Inflammatory macrophage treated with lipopolysaccharide for 4 hours (primary cell): ENCODE results near the gene SH3TC1.

Experiments
- DNase-seq: peaks from one replicate; pipeline ENCODE4 v3.0.0-alpha.2; 2020

SH3TC1 gene

DNA sequence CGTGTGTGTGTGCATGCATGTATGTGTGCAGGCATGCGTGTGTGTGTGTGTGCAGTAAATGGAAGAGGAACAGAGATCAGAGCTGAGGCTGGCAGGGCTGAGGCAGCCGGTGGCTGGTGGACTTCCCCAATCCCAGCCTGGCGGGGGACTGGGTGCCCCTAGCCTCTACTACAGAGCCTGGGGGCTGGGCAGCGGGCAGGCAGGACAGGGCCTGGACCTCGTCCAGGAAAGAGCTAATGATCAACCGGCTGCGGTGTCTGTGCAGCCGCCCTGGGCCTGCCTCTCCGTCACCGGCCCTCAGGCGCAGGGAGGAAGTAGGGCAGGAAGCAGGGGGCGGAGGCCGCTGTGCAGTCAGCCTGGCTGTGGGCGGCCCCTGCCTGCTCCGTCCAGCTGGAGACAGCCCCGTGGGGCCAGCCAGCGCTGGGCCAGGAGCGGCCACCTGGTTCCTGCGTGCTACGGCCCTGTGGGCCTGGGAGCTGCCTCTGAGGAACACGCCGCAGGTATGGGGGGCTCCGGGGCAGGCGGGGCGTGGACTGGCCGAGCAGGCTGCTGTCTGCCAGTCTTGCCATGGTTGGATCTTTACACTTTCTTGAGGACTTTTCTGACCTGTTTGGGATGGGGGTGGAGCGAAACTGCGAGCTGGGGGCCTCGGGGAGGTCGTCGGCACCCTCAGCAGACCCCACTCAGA is at the start of gene SH3TC1:
TSS of gene SH3TC1 (plus strand) at position 385 of the 688 bp plus-strand sequence. CDS start 5,905 bp downstream, outside the sequence.
- peak; percentile 94 for DNase-seq

DNA sequence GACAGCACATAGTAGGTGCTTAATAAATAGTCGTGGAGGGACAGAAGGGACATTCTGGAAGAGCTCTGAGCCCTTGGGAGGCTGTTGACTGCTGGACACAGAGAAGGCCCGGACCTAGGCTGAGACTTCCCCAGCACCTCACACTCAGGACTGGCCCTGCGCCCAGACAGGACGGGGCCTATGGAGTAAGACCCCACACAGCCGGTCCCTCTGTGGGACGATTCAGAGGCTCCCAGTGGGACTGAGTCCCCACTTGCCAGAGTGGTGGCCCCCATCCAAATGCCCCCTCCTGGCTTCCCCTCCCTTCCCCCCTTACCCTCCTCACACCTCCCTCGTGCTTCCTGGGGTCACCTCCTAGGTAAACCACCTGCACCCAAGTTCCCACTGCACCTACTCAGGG is 49.4 kb upstream of the SH3TC1 start:
- no peak for DNase-seq

DNA sequence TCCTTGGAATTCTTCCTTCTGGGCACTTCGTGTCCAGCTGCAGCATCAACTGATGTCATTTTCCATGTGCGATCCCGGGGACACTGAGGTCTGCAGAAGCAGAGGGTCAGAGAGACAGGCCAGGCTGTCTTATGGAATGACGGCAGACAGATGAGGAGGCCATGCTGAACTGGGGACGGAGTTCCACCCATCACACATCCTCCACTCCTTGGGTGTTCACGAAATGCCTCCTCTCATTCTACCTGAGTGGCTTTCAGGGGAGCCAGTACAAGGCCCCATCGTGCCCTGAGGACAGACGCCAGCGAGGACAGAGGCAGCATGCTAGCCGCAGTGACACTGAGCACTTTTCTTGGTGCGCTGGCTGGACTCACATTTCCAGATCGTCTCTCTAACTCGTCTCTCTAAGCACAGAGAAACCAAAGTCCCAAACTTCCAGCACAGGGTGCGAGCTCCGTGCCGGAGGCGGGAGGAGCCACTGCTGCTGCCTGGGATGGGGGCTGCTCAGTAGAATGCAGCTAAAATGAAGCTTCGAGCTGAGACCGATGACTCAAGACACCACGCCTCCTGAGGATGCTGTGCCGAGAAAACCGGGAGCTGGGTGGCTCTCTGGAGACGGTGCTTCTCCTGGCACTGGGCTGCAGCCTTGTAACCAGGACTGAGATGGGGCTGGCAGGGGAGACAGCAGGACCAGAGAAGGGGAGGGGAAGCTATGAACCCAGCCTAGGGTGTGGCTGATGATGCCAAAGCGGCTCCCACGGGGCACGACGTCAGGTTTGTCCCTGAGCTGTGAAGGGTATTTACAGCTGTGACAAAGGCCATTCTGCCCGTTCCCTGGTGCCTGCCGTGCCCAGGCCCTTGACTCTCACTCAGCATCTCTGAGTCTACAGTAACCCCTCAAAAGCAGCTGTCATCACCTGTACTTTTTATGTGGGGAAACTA is 48.7 kb upstream of the SH3TC1 start:
- no peak for DNase-seq

DNA sequence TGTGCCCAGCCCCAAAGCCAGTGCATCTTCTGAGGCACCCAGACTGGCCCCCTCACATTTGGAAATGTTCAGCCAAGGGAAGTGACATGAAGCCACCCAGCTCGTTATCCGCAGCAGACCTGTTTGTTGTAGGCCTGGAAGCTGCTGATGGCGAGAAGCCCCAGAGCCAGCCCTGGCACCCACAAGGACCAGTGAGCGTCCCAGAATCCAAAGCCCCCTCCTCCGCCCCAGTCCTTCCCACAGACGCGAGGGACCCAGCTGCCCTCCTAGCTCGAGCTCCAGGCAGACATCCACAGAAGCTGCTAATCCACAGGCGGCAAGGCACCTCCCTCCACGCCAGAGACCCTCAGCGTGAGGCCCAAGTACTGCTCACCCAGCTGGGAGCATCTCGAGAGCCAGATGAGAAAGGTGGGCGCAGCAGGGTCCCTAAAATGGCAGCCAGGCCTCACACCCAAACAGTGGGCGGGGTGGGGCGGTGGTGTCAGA is 47.9 kb upstream of the SH3TC1 start:
- DNase-seq: no peak

DNA sequence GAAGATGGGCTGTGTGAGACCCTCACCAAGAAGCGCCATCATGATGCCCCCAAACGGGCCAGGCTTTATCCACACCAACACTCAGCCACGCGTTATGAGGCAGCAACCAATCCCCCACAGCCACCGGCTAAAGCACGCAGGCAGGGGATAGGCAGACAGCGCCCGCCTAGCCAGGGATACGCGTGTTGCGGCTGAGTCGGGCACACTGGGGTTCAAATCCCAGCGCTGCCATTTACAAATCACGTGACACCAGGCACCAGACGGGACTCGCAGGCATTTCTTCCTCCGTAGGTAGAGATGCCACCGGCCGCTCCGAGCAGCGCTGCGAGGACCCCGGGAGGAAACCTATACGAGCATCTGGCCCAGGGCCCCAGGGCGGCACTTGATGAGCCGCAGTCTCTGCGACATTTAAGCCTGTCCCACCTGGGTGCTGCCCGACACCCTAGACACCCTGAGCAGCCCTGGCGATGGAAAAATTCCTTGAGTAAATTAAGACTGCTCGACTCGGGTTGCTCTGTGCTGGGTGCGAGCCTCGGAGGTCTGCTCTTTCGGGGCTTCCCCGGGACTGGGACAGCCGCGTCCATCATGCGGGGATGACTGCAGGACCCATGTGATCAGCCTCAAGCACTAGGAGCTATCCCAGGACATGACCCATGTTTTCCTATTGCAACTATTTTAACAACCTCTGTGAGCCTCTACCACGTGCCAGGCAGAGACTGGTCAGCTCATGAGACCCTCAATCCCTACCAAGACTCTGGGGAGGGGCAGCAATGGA is 46.8 kb upstream of the SH3TC1 start:
- DNase-seq: no peak

DNA sequence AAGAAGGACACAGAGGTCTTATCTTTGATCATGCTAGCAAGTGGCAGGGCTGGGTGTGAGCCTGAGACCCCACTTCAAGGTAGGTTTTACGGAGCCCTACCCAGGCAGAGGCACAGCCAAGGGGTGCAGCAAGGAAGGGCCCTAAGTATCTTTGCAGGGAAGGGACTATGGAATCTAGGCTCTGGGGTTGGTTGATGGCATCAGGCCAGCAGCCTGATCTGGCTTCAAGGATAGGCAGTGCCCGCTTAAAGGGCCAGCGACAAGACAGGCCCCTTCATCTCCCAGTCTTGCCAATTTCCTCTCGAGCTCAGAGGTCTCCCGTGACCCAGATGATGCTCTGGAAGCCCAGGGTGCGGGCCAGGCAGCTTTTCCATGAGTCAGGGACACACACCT is 46.2 kb upstream of the SH3TC1 start:
- DNase-seq: no peak

DNA sequence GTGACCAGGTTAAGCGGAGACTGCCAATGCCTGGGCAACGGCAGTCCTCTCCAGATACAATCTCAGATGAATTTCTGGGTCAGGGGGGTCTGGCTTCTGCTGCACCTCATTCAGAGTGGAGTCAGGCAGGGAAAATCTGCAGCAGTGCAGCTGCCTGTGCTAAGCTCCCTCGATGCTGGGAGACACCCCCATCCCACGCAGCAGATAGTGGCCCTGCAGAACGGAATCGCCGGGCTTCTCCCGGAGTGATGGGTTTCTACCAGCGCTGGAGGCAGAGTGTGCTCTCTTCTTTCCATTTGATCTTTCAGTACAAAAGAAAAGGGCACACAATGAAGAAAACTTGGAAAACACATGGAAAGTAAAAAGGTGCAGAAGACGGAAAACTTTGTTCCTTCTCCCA is 45.6 kb upstream of the SH3TC1 start:
- no peak for DNase-seq

DNA sequence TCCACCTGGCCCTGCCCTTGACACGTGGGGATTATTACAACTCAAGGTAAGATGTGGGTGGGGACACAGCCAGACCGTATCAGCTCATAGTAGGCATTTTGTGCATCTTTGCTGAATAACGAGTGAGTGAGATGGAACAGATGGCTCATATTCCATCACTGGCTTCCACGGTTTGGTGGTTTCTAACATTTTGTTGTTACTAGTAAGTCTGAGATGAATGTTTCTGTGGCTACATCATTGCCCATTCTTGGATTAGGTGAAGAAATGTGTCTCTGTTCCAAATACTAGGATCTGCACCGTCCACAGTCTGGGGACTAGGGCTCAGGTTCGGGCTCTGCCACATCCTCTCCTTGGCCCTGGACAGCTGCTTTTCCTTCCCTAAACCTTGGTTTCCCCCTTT is 44.0 kb upstream of the SH3TC1 start:
- DNase-seq: no peak

DNA sequence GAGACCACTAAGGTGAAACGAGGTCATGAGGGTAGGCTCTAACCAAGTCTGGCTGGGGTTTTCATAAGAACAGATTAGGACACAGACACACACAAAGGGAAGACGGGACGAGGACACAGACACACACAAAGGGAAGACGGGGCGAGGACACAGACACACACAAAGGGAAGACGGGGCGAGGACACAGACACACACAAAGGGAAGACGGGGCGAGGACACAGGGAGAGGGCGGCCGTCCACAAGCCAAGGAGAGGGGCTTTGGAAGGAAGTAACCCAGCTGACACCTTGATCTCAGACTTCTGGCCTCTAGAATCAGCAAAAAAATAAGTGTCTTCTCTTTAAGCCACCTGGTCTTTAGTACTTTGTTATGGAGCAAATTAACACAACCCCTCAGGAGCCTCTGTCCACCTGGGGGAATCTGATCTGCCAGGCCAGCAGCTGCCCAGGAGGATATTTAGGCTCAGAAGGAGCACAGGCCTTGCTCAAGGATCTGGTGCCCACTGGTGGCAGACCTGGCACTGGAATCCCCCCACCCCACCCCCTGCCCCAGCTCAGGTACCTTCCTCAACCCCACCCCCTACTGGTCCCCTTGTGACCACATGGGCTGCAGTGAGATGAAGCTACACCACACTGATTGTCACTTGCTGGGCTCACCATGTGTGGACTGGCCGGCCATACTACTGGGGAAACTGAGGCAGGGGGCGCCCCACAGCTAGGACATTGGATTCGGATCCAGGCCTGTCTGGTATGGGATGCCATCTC is 43.2 kb upstream of the SH3TC1 start:
- DNase-seq: no peak

DNA sequence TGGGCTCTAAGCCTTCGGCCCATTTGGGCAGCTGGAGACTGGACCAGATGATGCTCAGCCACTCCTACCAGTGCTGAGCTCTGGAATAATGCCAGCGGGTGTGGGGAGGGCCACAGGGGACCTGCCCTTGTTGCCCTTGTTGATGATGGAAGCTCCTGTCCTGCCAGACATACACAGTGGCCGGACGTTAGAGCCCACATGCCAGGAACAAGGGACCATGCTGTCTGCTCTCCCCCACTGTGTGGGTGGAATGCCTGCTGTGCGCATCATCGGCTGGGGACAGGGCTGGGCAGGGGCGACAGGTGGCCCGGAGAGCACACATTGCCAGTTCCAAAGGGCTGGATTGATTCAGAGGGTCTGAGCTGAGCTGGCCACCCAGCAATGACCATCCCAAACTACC is 42.5 kb upstream of the SH3TC1 start:
- no peak for DNase-seq

DNA sequence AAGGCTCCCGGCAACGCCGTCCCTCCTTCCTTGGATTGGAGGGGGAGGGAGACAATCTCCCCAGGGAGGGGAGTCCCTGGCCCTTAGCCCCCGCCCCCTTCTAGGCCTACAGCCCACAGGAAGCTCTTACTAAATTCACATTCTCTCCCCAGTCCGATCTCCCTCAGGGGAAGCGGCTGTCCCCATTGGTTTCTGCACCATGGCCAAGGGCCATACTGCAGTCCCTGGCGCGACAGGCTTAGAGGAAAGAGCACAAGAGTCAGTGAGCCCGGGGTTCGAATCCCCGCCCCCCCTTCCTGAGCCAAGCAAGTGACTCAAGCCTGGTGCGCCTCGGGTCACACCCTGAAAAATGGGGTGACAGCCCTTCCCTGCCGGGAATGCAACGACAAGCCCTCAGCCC is 41.6 kb upstream of the SH3TC1 start:
- no peak for DNase-seq

DNA sequence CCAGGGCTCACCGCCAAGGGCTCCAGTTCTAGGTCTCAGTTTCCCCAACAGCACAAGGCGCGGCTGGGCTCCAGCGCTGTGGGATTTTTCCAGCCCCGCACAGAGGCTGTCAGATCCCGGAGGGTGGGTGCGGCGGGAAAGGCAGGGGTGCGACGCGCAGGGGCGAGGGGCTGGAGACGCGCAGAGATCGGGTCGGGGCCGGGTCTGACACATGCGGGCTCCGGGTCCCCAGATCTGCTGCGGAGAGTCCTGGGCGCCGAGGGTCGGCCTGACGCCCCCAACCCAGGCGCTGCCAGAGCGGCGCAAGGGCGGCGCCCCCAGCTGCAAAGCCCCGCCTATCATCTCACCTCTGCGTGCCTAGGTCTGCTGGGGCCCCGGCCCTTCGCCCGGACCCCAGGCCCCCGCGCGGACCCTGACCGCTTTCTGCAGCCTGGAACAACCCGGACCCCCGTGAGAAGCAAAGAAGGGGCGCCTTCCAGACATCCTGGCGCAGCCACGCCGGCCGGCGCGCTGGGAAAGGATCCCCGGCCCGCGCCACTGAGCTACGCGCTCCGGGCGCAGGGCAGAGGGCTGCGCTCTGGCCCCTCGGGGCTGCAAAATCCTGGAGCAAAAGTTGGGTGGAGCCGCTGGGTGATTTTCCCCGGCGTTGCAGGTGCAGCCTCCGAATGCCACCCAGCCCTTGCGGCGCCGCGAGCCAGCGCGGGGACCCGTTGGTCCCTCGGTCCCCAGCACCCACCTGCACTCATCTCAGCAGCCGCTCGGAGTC is 41.0 kb upstream of the SH3TC1 start:
- DNase-seq: no peak

DNA sequence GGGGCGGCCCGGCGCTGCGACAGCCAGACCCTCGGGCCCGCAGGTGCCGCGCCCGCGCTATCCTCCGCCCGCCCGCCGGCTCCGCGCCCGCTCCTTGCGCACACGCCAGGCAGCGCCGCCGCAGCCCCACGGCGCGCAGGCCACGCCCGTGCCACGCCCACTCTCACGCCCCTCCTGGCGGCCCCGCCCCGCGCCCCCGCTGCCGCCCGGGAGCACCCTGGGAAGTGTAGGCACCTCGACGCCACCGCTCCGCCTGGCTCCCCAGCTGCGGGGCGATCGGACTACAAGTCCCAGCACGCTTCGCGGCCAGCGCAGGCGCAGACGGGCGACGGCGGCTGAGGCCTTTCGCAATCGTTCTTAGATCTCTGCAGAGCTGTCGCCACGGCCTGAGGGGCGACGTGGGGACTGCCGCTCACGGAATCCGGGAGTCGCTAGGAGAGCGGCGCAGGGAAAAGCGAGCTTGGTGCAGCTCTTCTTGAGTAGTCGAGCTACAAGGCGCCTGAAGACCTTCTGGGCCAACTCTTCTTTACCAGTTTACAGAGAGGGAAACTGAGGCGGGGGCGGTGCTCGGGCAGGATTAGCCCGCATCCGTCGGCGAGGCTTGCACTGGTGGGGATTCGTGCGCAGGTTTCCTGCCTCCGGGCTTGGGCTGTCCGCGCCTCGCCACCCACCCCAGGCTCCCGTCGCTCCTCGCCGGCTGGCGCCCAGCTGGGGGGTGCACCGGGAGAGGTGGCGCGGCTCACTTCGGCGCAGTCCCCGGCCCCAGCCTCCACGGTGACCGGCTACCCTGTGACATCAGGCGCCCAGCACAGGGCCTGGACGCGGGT is 40.2 kb upstream of the SH3TC1 start, which contains the start of gene ABLIM2:
TSS of gene ABLIM2 (minus strand) at position 104 of the 827 bp plus-strand sequence. CDS start 124 bp downstream, outside the sequence.
- DNase-seq: peak; percentile 98

DNA sequence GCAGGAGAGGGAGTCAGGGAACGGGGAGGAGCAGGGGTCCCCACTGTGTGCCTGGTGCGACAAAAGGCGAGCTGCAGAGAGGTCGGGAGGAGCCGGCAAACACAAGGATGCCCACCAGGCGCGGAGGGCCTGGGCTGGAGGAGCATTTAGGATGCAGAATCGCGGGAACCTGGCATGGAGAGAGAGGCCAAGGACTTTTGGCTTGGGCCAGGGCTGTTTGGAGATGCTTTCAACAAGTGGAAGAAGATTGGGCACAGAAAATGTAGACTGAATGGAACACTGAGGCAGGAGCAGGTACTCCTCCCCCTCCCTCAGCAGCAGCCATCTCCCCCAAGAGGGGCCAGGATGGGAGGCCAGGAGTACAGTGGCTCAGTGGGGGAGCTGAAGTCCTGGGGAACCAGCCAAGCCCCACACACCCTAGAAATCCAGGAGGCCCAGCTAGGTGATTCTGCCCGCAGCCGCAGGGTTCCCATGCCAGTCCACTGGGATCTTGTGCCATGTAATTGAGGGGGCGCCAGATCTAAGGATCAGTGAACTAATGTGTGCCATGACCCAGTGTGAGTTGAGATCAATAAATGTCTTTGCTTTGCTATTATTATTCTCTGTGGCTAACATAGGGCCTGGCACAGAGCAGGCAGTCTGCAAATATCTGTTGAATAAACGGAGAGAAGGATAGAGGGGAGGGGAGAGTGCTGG is 39.4 kb upstream of the SH3TC1 start:
- DNase-seq: no peak

DNA sequence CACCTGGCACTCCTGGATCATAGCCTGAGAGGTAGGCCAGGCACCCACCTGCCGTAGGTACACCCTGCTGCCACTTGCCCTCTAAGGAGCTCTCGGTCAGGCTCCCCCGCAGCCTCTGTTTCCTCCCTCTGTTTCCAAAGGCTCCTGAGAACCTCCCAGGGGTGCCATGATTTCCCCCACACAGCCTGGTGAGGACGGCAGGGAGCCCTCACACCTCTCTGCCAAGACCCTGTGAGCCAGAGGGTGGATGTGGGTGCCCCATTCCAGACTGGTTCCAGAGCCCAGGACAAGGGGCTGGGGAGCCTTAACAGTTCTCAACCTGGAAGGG is 38.9 kb upstream of the SH3TC1 start:
- DNase-seq: no peak

DNA sequence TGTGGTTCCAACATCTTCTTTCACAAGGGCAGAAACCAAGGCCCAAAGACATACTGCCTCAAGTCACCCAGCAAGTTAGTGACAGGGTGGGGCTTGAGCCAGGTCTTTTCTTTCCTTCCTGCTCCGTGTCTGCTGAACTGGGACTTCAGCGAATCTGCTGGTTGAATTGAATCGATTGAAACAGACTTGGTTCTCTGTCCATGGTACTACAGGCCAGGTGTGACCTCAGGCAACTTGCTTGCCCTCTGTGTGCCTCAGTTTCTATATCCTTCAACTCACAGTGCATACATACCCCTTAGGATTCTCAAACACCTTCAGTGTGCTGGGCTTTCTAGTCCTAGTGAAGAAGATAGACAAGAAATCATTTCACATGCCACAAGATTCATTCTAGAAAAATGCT is 38.5 kb upstream of the SH3TC1 start:
- DNase-seq: no peak

DNA sequence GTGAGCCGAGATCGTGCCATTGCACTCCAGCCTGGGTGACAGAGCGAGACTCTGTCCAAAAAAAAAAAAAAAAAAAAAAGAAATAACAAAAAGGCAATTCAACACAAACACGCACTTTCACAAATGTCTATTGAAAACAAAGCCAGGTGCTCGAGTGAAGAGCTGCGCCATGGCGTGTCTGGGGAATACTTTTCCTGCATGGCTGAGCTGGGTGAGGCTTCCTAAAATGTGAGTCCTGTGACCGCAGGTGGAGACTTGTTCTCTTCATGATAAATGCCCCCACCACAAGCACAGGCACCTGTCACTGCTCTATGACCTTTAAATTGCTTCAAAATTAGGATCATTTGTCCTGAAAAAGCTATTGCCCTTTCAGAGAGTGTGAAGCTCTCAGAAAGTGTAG is 36.5 kb upstream of the SH3TC1 start:
- no peak for DNase-seq

DNA sequence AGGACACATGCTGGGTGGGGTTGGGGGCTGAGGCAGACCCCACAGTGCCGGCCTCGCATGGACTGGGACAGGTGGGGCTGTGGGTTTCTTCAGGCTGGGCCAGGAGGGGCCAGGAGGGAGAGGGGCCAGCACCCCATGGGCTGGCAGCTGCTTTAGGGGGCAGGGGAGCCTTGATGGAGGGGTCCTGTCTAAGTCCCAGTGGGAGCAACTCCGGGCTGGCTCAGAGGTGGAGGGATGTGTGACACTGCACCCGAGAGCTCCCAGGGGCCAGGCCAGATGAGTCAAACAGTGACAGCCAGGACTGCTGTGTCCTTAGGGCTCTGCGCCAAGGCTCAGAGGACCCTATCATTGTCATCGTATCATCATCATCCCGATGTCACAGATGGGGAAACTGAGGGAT is 36.1 kb upstream of the SH3TC1 start:
- DNase-seq: no peak

DNA sequence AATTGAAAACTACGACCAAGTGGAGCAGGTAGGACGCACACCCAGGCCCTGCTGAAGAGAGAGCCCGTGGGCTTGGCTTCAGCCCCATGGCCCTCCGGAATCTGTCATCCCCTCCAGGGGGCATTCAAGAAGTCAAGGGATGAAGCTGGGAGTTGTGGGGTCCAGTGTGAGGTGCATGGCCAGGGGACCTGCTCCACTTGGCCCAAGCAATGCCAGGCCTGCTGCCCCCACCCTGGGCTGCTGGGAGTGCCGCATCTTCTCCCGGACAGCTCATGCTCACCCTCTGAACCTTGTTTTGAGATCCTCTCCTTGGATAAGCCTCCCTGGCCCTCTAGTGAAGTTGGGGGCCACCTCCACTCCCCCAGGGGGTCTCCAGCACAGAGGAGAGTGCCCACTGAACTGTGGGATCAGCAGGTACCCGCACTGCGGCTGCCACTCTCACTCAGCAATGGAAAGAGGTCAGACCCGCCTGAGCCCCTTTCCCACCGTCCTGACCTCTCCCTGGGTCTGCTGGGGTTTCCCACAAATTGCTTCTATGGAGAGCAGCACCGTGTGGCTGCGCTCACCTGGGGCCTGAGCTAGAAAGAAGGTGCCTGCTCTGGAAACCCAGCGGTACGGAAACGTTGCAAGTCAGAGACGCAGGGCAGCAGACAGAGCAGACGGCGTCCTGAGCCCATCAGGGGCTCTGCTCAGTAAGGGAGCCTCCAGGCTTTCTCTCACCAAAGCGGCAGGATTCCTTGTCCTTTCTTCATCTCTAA is 35.5 kb upstream of the SH3TC1 start:
- no peak for DNase-seq
